ENCODE measurements around the gene MEGF9.

MEGF9 gene

GRCh38 chr9:120701248-120701647, 13.0 kb downstream of the MEGF9 start:
- DNase-seq = no peak

GRCh38 chr9:120698766-120699165, 15.5 kb downstream of the MEGF9 start:
- DNase-seq = peak; percentile 62

- DNase-seq = no peak
These were observed 16.8 kb downstream of the MEGF9 start for GRCh38 chr9:120697448-120697847.

- no peak for DNase-seq
These were observed 17.6 kb downstream of the MEGF9 start for GRCh38 chr9:120696551-120697230.

GRCh38 chr9:120694559-120694958, 19.7 kb downstream of the MEGF9 start:
- DNase-seq = no peak

DNA sequence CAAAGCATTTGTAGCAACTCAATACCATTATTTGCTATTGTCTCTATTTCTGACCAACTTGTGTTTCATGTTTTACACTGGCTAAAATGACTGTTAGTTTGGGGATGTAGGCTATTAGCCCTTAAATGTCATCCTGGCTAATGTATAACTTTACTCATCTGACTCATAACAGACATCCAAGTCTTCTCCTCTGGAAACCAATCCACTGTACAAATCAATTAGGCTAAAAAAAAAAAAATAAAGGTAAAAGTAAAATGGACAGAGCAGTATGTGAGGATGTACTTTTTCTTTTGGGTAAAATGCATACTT, 20.6 kb downstream of the MEGF9 start:
- DNase-seq = no peak

DNA sequence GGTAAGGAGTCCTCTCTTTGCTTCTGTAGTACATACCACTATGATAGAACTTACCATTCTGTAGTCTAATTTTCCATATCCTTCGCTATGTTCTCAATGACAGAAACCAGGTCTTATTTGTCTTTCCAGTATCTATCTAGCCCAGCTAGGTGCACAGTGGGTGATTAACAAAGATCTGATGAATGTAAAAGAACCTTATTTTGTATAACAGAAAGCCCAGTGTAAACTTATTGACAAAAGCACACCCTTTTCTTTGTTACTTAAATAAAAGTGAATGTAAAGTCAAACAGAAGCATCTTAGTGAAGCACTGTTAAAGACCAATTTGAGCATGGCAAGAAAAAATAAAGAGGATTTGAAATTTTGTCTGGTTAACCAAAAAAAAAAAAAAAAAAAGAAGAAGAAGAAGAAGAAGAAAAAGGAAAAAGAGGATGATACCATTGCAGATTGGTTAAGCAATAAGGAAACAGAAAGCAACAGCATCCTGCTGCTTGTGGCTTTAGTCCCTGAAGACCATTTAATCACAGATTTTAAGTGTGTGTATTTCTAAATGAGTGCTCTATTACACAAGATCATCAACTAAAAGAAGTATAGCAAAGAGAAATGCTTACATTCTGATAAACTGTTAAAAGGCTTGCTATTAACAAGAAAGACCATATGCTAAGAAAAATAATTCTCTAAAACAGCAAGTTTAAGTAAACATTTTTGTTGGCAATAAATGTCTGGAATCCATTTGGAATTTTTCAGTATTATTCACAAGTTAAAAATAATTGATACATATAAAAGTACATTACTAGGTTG, 21.2 kb downstream of the MEGF9 start:
- DNase-seq = no peak

DNA sequence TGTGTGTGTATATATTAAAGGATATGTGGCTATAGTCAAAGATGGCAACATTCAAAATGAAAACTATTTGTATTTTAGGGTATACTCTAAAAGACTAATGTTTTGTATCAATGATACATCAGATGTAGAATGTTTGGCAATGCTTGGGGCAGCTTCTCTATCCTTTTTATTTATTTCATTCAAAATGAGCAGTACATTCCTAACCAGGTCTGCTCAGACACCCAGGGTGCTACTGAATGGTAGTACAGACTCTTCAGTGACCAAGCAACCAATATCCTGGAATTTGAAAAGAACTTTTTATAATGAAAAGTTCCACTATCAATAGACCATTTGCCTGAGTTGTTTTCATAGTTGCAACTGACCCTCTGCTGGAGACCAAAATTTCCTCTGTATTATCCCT, 23.9 kb downstream of the MEGF9 start:
- no peak for DNase-seq

DNA sequence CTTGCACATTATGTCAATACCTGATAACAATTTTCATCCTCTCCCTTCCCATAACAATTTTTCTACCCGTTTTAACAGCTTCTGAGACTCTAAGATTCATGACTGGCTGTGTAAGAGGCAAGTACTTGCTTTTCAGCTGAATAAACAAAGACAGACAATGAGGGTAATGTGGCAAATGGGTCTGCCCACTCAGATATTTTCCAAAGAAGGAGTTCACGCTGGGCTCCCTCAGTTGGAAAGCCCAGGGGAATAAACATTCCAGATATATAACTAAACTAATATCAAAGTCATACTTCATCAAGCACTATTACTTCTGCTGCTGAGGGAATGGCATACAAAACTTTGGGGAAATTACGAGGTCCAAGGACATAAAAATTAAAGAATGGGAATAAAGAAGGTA, 24.4 kb downstream of the MEGF9 start:
- peak; percentile 69 for DNase-seq

DNA sequence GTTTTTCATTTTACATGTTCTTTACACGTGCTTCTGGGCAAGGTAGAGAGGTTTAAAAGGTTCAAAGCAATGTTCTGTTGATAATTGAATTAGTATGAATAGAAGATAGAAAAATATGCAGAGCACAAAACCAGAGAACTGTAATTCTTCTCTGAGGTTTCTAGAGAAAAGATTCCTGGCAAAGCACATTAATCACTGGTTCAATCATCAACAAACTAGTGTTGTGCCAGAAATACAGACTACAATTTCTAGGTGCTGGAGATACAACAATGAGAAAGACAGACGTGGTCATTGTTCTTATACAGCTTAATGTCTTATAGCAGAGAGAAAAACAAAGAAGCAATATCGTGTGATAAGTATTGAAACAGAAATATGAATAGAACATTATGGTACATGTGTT, 25.5 kb downstream of the MEGF9 start:
- no peak for DNase-seq

DNA sequence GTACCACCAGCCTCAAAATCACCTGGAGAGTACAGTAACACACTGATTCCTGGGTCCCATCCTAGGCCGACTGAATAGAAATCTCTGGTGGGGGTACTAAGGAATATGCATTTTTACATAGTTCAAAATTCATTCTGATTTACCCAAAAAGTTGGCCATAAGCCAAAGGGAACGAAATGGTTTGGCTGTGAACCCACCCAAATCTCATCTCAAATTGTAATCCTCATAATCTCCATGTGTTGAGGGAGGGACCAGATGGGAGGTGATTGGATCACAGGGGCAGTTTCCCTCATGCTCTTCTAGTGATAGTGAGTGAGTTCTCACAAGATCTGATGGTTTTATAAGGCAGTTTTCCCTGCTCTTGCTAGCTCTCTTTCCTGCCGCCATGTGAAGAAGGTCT, 31.1 kb downstream of the MEGF9 start:
- DNase-seq = no peak

- no peak for DNase-seq
These were observed 33.1 kb downstream of the MEGF9 start for GRCh38 chr9:120681121-120681520.

DNA sequence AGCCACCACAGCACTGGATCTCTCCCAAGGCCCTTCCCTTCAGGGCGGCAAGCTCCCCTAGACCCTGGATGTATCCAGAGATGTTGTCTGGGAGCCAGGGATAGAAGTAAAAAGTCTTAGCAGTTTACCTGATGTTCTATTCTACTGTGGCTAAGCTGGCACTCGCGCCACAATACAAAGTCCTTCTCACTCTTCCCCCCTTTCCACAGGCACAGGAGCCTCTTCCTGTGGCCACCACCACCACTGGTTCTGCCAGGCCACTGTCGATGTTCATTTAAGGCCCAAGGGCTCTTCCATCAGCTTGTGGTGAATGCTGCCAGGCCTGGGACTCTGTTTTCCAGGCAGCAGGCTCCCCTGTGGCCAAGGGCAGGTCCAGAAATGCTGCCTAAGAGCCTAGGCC, 33.7 kb downstream of the MEGF9 start:
- DNase-seq = no peak

GRCh38 chr9:120680161-120680560, 34.1 kb downstream of the MEGF9 start:
- DNase-seq = no peak

GRCh38 chr9:120677965-120678364, 36.3 kb downstream of the MEGF9 start:
- DNase-seq = no peak

DNA sequence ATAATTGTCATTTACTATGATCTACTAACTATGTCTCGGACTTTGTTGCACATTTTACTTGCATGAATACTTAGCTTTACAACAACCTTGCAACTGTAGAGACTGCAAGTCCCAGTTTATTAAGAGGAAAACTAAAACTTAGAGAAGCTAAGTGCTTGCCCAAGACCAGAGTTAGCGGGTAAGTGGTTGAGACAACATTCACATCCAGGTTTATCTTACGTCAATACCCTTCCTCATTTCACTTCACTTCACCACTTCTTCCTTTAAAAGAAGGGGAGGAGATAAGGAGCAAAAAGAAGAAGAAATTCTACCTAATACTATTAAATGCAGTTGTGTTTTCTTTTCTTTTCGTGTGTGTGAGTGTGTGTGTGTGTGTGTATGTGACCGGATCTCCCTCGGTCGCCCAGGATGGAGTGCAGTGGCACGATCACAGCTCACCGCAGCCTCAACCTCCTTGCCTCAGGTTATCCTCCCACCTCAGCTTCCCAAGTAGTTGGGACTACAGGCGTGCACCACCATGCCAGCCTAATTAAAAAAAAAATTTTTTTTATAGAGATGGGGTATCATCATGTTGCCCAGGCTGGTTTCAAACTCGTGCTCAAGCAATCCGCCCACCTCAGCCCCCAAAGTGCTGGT, 37.4 kb downstream of the MEGF9 start:
- no peak for DNase-seq

- no peak for DNase-seq
These were observed 45.9 kb downstream of the MEGF9 start for GRCh38 chr9:120668399-120668798.

GRCh38 chr9:120663950-120664349, 50.3 kb downstream of the MEGF9 start:
- DNase-seq = no peak

- DNase-seq = no peak
These were observed 50.9 kb downstream of the MEGF9 start for GRCh38 chr9:120663380-120663779.

DNA sequence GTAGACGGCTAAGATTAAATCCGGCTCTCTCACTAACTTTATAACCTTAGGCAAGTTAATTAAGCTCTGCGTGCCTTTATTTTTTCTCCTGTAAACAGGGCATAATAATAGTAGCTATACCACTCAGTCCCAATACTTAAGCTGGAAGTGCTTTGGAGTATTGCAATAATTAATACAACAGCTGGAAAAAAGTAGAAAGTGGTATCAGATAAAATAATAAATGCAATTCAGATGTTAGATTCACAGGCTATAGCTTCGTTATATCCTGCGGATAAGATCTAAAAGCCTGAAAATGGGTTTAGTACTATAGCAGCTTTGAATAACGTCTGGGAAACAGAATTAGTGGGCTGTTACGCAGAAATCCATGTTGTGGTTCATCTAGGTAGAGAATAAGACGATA, 51.8 kb downstream of the MEGF9 start:
- no peak for DNase-seq

GRCh38 chr9:120659676-120660075, 54.6 kb downstream of the MEGF9 start:
- DNase-seq = no peak

- no peak for DNase-seq
These were observed 55.1 kb downstream of the MEGF9 start for GRCh38 chr9:120659209-120659608.

DNA sequence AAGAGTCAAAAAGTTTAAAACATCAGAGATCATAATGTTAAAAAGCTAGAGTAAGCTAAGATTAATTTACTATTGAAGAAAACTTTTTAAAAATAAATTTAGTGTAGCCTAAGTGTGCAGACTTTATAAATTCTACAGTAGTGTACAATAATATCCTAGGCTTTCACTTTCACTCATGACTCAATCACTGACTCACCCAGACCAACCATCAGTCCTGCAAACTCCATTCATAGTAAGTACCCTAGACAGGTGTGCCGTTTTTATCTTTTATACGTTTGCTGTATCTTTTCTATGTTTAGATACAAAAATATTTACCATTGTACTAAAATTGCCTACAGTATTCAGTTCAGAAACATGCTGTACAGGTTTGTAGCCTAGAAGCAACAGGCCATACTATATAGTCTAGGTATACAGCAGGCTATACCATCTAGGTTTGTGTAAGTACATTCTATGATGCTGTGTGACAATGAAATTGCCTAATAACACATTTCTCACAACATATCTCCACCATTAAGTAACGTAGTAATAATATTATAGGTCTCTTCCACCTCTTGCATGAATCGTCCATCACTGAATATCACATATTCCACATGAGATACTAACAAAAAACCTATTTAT, 59.2 kb downstream of the MEGF9 start:
- DNase-seq = no peak

DNA sequence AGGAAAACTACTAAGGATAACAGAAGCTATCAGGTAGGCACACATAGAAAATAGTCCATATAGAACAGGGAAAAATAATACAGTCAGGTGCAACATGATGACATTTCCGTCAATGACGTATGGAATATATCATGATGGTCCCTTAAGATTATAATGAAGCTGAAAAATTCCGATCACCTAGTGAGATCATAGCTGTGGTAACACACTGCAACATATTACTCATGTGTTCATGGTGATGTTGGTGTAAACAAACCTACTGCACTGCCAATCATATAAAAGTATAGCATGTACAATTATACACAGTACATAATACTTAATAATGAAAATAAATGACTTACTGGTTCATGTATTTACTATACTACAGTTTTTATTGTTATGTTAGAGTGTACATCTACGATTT, 60.0 kb downstream of the MEGF9 start:
- no peak for DNase-seq

Measured in NCI-H345 (cell line).